K562 (cell line): Measurements from ENCODE around the gene SART3. TPM values are rescaled to one million over a fixed set of nuclear protein-coding genes. Genes with fewer than 3 reads are reported as not detected.

Experiments
- ARNT ChIP-seq, 2 experiments: fragments of 450-650 bp; IDR thresholded peaks; 2 replicates each; pipeline ENCODE4 v1.6.1; 2016; ENCODE audit warnings: mild to moderate bottlenecking in 1 of 2
- EHMT2 ChIP-seq: fragments of 450-650 bp; IDR thresholded peaks from 2 replicates; pipeline ENCODE4 v1.6.1; 2018; ENCODE audit warnings: antibody characterized with exemption
- ELK1 ChIP-seq: sonication (generic); formaldehyde crosslinking; IDR thresholded peaks from 2 replicates; pipeline ENCODE4 v1.8.1; 2022; ENCODE audit warnings: missing genetic modification reagents
- MEF2D ChIP-seq: conservative IDR thresholded peaks from 2 replicates; pipeline ENCODE4 v1.6.1; 2016; ENCODE audit warnings: low read depth, missing genetic modification characterization, missing compliant biosample characterization
- MEIS2 ChIP-seq: fragments of 450-650 bp; IDR thresholded peaks from 2 replicates; pipeline ENCODE4 v1.6.1; 2014; ENCODE audit warnings: mild to moderate bottlenecking; ENCODE audit not compliant: partially characterized antibody
- PPARD ChIP-seq: fragments of 250-450 bp; sonication (Bioruptor Pico); IDR thresholded peaks from 2 replicates; pipeline ENCODE4 v1.8.0; 2022; ENCODE audit warnings: inconsistent platforms, mild to moderate bottlenecking, moderate library complexity
- RBM25 ChIP-seq: fragments of 200-400 bp; formaldehyde crosslinking; IDR thresholded peaks from 2 replicates; pipeline ENCODE4 v1.6.1; 2018; ENCODE audit warnings: low read length, low read depth, moderate library complexity; ENCODE audit not compliant: severe bottlenecking
- USF1 ChIP-seq: sonication (generic); formaldehyde crosslinking; IDR thresholded peaks from 2 replicates; pipeline ENCODE4 v1.9.0; 2022; ENCODE audit warnings: mild to moderate bottlenecking, missing genetic modification reagents
- ZFP36 ChIP-seq: fragments of 150-350 bp; IDR thresholded peaks from 2 replicates; pipeline ENCODE4 v1.6.1; 2018; ENCODE audit warnings: low read length, low read depth; ENCODE audit not compliant: partially characterized antibody
- polyA plus RNA-seq, 8 experiments: library from polyadenylated mRNA; depleted of rRNA in 4 of 8; stranded (reverse) in 5 of 8; unstranded in 3 of 8; fragments of >200 nt; fragmentation: Nextera tagmentation in 2 of 8; fragmentation: Illumina TruSeq in 1 of 8; extraction: Ambion mirVana in 2 of 8; extraction: Trizol in 1 of 8; gene quantifications; 2 replicates each; pipeline versions ENCODE4 v1.2.1 to v1.2.3, GENCODE V29; 2011 to 2014; ENCODE audit warnings: inconsistent platforms in 1 of 8, missing spikeins in 1 of 8
- total RNA-seq, 7 experiments: library from RNA; depleted of rRNA in 6 of 7; stranded (reverse); fragments of >200 nt in 6 of 7; fragmentation: Illumina TruSeq in 2 of 7; extraction: Trizol in 2 of 7; gene quantifications; 2 replicates each; pipeline versions ENCODE4 v1.2.1 to v1.2.3, GENCODE V29; 2011 to 2021; ENCODE audit warnings: low replicate concordance in 1 of 7

SART3 gene
- total and polyA plus RNA-seq, 9 of the 15 experiments (the other 6 are each of a cell fraction or from before 2014, with no cell fraction given), result 8.9 to 167 (median 56.7) TPM

DNA sequence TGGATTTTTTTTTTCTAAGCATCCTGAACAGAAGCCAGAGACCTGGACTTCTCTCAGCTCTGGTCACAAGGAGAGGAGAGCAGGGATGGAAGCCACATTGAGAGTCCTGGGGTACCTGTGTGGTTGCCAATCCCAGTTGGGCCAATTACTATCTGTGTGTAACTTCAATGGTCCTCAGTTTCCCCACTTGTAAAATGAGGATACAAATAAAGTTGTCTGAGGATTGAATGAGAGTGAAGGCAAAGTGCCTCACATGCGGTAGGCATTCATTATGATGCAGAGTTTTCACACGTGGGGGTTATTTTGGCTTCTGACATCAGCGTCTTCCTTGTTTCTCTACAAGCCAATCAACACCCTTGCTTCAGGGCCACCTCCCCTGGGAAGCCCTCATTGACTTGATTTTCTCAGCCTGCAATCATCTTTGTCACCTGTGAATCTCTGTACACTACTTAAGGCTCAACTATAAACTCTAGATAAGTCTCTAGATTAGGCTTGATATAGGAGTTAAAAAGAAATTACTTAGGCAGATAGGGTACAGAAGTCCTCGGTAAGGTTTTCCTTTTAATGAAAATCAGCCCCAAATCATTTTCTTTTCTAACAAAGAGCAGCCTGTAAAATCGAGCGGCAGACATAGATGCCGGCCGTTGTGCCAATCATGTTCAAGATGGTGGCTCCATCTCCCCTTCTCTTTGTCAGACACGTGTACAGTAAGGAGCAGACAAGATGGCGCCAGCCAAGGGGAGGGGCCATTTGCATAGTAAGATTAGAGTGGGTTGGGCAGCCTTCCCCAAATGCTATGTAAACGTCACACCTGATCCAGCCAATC, 83.7 kb downstream of the SART3 start (continued):
- TF ChIP-seq ELK1 (CRISPR knock-in tag) (no peak), EHMT2 (peak; percentile 79; the same call in 1 of the 2 replicates), ARNT (IDR thresholded peaks at IDR 0.05) (no peak), PPARD (CRISPR knock-in tag) (no peak), MEF2D (tag) (0 out of 2 replicates have a peak, but pooled peaks have one; percentile 29), USF1 (peak; percentile 51; the same call in 1 of the 2 replicates), ZFP36 (peak; percentile 82), MEIS2 (peak; percentile 44), RBM25 (peak; percentile 45)
- TF ChIP-seq, all 486 proteins: peak for 42
